ENCODE results near the gene VPS13A.

DNA sequence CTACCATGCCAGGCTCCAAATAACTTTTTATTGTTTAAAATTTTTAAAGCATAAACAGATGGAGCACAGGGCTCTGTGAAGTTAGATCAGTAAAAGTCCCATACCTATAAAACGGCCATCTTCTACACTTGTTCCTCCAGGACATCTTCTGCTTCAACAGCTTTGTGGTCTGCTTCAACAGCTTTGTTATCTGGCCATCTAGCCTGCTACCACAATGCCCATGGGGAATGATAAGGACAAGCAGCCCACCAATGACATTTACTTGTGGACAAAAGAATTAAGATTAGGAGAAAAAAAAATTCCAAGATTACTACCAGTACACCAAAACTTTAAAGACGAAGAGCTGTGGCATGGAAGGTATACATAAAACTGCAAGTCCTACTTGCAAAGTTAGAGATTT lies 2.2 kb upstream of the VPS13A start:
- TF ChIP-seq, protein P1, sequence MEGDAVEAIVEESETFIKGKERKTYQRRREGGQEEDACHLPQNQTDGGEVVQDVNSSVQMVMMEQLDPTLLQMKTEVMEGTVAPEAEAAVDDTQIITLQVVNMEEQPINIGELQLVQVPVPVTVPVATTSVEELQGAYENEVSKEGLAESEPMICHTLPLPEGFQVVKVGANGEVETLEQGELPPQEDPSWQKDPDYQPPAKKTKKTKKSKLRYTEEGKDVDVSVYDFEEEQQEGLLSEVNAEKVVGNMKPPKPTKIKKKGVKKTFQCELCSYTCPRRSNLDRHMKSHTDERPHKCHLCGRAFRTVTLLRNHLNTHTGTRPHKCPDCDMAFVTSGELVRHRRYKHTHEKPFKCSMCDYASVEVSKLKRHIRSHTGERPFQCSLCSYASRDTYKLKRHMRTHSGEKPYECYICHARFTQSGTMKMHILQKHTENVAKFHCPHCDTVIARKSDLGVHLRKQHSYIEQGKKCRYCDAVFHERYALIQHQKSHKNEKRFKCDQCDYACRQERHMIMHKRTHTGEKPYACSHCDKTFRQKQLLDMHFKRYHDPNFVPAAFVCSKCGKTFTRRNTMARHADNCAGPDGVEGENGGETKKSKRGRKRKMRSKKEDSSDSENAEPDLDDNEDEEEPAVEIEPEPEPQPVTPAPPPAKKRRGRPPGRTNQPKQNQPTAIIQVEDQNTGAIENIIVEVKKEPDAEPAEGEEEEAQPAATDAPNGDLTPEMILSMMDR (IDR thresholded peaks at IDR 0.05): no peak
- TF ChIP-seq POLR2A (IDR thresholded peaks at IDR 0.05): no peak

Data from uterus (tissue), 2 donors.